Measurements from ENCODE around the gene CISH.

The CISH gene

DNA sequence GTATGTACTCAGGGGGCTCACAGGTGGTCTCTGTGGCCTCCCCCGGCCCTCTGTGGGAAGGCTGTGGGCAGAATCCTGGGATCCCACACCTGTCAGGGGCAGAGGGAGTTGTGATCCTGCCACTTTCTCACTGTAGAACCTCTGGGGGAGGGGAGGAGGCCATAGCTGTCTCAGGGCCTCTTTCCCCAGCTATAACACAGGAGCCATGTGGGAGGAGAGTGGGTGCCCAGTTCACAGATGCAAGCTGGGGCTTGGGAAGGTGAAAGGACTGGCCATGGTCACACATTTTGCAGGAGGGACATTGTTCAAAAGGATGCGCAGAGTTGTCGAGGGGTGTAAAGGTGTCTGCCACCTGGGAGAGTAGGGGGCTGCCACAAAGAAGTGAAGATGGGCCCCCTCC, 17.0 kb upstream of the CISH start:
- no peak for TF ChIP-seq ZFX (IDR thresholded peaks at IDR 0.05)
- TF ChIP-seq, protein P1, sequence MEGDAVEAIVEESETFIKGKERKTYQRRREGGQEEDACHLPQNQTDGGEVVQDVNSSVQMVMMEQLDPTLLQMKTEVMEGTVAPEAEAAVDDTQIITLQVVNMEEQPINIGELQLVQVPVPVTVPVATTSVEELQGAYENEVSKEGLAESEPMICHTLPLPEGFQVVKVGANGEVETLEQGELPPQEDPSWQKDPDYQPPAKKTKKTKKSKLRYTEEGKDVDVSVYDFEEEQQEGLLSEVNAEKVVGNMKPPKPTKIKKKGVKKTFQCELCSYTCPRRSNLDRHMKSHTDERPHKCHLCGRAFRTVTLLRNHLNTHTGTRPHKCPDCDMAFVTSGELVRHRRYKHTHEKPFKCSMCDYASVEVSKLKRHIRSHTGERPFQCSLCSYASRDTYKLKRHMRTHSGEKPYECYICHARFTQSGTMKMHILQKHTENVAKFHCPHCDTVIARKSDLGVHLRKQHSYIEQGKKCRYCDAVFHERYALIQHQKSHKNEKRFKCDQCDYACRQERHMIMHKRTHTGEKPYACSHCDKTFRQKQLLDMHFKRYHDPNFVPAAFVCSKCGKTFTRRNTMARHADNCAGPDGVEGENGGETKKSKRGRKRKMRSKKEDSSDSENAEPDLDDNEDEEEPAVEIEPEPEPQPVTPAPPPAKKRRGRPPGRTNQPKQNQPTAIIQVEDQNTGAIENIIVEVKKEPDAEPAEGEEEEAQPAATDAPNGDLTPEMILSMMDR (conservative IDR thresholded peaks at IDR 0.05) = no peak
- no peak overlapping the region for H3K27ac ChIP-seq

DNA sequence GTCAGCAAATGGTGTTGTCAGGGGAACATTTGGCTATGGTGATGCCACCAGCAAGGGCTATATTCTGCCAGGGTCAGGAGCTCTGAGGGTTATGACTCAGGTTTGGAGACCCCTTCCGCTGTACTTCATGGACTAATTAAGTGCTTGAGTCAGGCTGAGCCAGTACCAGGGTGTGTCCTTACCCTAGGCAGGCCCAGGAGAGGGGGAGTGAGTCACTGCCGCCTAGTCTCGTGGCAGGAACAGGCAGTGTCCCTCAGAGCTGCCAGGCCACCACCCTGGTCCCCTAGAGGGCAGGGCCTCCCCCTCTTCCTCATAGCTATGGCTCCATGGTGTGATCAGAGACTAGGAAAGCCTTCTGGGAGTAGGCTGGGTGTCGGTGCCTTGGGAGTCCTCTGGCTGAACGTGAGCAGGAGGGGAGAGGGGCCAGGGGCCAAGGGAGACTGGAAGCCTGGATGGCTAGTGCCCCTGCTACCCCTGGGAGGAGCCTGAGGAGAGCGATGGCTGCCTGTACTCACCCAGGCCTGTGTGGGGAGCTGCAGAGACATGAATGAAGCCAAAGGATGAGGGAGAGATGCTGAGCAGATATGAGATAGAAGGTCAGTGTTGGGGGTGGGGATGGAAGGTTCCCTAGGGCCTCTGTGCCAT, 16.0 kb upstream of the CISH start:
- TF ChIP-seq, protein P1 (conservative IDR thresholded peaks at IDR 0.05) = no peak
- TF ChIP-seq ZFX (IDR thresholded peaks at IDR 0.05) = no peak
- H3K27ac ChIP-seq = no peak overlapping the region

DNA sequence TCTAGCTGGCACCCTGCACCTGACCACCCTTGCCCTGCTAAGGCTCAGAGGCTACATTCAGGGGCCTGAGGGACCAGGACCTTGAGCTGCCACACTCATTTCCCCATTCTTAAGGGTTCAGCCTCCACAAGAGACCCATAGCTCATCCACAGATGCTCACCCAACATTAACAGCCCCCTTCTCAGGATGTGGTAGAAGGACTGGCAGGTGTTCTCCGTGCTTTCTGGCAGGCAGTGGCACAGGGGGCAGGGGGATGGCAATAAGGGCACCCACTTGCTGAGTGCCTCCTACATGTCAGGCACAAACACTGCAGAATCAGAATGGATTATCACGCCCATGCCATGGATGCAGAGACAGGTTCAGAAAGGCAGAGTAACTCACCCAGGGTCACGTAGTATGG, 14.8 kb upstream of the CISH start:
- no peak overlapping the region for H3K27ac ChIP-seq
- no peak for TF ChIP-seq ZFX (IDR thresholded peaks at IDR 0.05)
- TF ChIP-seq, protein P1 (conservative IDR thresholded peaks at IDR 0.05) = no peak

DNA sequence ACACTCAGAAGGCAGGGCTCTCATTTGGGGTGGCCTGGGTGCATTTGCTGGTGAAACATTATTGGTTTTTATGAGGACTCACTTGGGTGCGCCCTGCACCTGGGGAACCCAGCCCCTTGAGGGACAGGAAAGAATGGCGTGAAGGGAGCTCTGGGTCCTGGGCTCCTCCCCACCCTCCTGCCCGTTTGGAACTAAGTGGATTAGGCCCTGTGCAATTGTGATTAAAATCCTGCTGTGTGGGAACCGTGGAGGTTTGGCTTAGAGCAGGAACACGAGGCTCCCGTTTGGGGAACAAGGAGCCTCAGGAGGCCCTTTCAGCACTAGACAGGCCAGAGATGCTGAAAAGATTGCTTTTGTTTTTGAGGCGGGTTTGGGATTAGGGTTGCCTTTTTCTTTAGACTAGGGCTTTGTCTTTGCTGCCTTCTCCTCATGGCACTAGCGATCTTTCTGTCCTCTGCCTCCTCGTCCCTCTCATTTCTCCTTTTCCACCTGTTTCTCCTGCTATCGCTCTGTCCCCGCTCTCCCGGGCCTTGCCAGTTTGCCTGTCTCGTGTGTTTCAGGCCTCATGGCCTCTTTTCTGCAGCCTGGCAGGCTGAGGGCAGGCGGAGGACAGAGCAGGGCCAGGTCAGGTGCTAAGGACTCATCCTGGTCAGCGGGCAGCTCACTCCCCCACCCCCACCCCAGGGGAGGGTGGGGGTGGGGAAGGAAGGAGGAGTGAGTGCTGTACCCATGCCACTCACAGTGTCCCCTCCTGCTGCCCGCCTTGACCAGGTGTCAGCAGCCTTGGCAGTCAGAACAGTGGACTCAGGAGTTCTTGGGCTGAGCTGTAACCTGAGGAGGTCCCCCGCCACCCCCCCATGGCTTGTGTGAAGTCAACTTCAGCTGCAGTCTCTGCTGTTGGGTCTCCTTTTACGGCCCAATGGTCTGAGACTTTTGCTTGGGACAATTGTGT, 13.9 kb upstream of the CISH start:
- no peak for TF ChIP-seq ZFX (IDR thresholded peaks at IDR 0.05)
- TF ChIP-seq, protein P1 (conservative IDR thresholded peaks at IDR 0.05) = no peak
- H3K27ac ChIP-seq = no peak overlapping the region

DNA sequence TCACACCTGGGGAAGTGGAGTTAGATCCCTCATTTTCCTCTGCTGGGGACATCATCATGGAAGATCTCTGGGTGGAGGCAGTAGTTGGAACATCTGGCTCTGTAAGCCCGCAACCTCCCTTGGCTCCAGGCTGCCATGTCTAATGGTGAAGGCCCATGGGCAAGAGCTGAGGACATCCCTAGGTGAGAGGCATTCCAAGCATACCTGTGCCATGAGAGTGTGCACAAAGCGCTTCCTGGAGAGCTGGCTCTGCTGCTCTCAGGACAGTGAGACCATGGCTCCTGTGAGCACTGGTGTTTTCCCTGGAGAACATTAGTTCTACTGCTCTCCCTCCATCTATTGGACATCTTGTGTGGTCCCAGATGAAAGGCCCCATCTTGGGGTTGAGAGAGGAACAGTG, 13.1 kb upstream of the CISH start:
- no peak overlapping the region for H3K27ac ChIP-seq
- no peak for TF ChIP-seq ZFX (IDR thresholded peaks at IDR 0.05)
- TF ChIP-seq, protein P1 (conservative IDR thresholded peaks at IDR 0.05) = no peak

DNA sequence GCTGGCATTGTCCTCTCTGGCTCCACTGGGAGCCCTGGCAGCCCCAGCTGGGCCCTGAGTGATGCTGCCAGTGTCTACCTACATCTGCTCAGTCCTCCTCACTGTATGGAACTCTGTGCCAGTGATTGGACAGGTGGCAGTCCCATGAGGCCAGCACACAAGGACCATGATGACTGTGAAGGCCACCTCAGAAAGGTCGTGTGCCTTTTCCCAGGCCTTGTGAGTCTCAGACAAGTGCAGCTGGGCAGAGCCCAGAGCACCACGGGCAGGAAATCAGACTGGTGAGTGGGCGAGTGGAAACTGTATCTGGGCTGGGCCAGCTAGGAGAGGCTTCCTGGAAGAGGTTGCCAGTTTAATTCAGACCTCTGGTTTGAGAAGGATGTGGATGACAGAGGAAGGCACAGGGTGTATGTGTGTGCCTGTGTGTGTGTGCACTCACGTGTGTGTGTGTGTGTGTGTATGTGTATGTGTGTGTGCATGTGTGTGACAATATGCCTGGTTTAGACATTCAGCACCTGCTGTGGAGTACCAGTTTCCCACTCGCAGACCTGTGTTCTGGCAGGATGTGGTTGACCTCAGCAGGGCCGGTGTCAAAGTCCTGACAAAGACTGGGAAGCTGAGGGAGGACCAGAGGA, 12.4 kb upstream of the CISH start:
- TF ChIP-seq, protein P1 (conservative IDR thresholded peaks at IDR 0.05) = no peak
- TF ChIP-seq ZFX (IDR thresholded peaks at IDR 0.05) = no peak
- H3K27ac ChIP-seq = no peak overlapping the region

DNA sequence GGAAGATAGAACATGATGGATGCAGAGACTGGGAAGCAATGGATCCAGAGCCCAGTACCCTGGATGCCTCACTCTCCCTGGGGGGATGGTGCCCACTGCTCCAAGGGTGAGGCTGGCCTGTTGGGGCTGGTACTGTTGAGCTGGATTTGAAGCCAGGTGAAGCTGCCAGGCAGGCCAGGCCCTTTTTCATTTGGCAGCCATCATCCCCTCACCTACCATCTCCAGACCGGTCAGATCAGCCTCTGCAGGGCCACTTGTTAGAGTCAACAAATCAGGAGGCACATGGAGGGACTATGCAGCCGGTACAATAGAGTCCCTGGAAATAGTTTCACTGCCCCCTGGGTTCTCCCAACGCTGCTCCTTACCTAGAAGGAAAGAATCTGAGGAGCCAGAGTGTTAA, 11.3 kb upstream of the CISH start:
- TF ChIP-seq, protein P1 (conservative IDR thresholded peaks at IDR 0.05) = no peak
- no peak for TF ChIP-seq ZFX (IDR thresholded peaks at IDR 0.05)
- H3K27ac ChIP-seq = no peak overlapping the region
